ENCODE results near the gene WDR90.
A peak's percentile ranks its signal among the peaks of the same experiment; 100 is the strongest.

Gene WDR90

GRCh38 chr16:707062-707538 lies 57.9 kb downstream of the WDR90 start:
- H3K36me3 ChIP-seq (ENCODE audit: control insufficient read depth, insufficient read depth, low read length) = no peaks in the 10 kb centered on the region
- WGBS (ENCODE audit: extremely low coverage, insufficient coverage, low lambda C conversion rate) = no CpG with 5 or more reads among the region's 14 CpGs
- no peaks in the 10 kb centered on the region for H3K4me1 ChIP-seq (ENCODE audit: control insufficient read depth, low read depth, low read length)
- no peak overlapping the region for H2BK5ac ChIP-seq (ENCODE audit: low read length)
- no peak overlapping the region for H3K23ac ChIP-seq (ENCODE audit: low read length)
- DNase-seq = no peak
- H3K18ac ChIP-seq (ENCODE audit: low read length) = no peak overlapping the region
- no peak overlapping the region for H2BK120ac ChIP-seq (ENCODE audit: low read depth, low read length)
- no peak overlapping the region for H3K56ac ChIP-seq (ENCODE audit: low read length)
- no peak overlapping the region for H4K8ac ChIP-seq (ENCODE audit: low read depth, low read length)
- H2BK15ac ChIP-seq (replicated peaks; ENCODE audit: low read depth) = no peak overlapping the region
- no peak overlapping the region for H4K5ac ChIP-seq (ENCODE audit: low read length)
- H3K79me2 ChIP-seq (ENCODE audit: control insufficient read depth, insufficient read depth, low read length) = no peaks in the 10 kb centered on the region
- peaks cover 27% of the 10 kb centered on the region for H3K27me3 ChIP-seq (ENCODE audit: insufficient read depth, low read length, poor library complexity)
- no peak overlapping the region for H3K27ac ChIP-seq (ENCODE audit: low read depth, low read length)
- no peak overlapping the region for H3K9ac ChIP-seq (ENCODE audit: low read length)
- no peak overlapping the region for H3K4me2 ChIP-seq (ENCODE audit: low read length)
- no peak overlapping the region for H3K4ac ChIP-seq (ENCODE audit: low read depth, low read length)
- no peak overlapping the region for H2AK5ac ChIP-seq (ENCODE audit: low read length)
- H3K79me1 ChIP-seq (ENCODE audit: low read length) = no peaks in the 10 kb centered on the region
- H3K4me3 ChIP-seq (ENCODE audit: low read length) = no peak overlapping the region

DNA sequence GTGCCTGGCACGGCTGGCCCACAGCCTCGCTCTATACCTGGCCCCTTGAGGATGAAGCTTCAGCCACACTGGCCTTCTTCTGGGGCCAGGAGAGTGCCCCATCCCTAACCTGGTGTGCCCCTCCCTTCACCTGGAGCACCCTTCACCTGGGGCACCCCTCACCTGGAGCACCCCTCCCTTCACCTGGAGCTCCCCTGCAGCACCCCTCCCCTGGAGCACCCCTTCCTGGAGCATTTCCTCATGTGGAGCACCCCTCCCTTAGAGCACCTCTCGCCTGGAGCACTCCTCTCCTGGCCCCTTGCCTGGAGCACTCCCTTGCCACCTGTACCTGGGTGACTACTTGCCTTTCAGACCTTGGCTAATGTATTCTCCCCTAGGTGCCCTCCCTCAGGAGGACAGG lies 58.9 kb downstream of the WDR90 start:
- no peak overlapping the region for H3K18ac ChIP-seq (ENCODE audit: low read length)
- no peak overlapping the region for H2BK5ac ChIP-seq (ENCODE audit: low read length)
- no peaks in the 10 kb centered on the region for H3K79me1 ChIP-seq (ENCODE audit: low read length)
- H4K5ac ChIP-seq (ENCODE audit: low read length) = no peak overlapping the region
- H3K27me3 ChIP-seq (ENCODE audit: insufficient read depth, low read length, poor library complexity) = peaks cover 23% of the 10 kb centered on the region
- no peaks in the 10 kb centered on the region for H3K4me1 ChIP-seq (ENCODE audit: control insufficient read depth, low read depth, low read length)
- H3K79me2 ChIP-seq (ENCODE audit: control insufficient read depth, insufficient read depth, low read length) = no peaks in the 10 kb centered on the region
- H4K8ac ChIP-seq (ENCODE audit: low read depth, low read length) = no peak overlapping the region
- H3K23ac ChIP-seq (ENCODE audit: low read length) = no peak overlapping the region
- H3K4me2 ChIP-seq (ENCODE audit: low read length) = no peak overlapping the region
- H2AK5ac ChIP-seq (ENCODE audit: low read length) = no peak overlapping the region
- no peak overlapping the region for H3K27ac ChIP-seq (ENCODE audit: low read depth, low read length)
- no peak overlapping the region for H3K4ac ChIP-seq (ENCODE audit: low read depth, low read length)
- WGBS (ENCODE audit: extremely low coverage, insufficient coverage, low lambda C conversion rate) = no CpG with 5 or more reads among the region's 3 CpGs
- H3K9ac ChIP-seq (ENCODE audit: low read length) = no peak overlapping the region
- no peak overlapping the region for H2BK120ac ChIP-seq (ENCODE audit: low read depth, low read length)
- H2BK15ac ChIP-seq (replicated peaks; ENCODE audit: low read depth) = no peak overlapping the region
- H3K56ac ChIP-seq (ENCODE audit: low read length) = no peak overlapping the region
- DNase-seq = no peak
- no peaks in the 10 kb centered on the region for H3K36me3 ChIP-seq (ENCODE audit: control insufficient read depth, insufficient read depth, low read length)
- H3K4me3 ChIP-seq (ENCODE audit: low read length) = no peak overlapping the region

GRCh38 chr16:708959-709358 lies 59.8 kb downstream of the WDR90 start:
- H3K79me1 ChIP-seq (ENCODE audit: low read length) = no peaks in the 10 kb centered on the region
- DNase-seq = no peak
- no peak overlapping the region for H4K8ac ChIP-seq (ENCODE audit: low read depth, low read length)
- no peak overlapping the region for H3K23ac ChIP-seq (ENCODE audit: low read length)
- H3K4me2 ChIP-seq (ENCODE audit: low read length) = no peak overlapping the region
- H3K27me3 ChIP-seq (ENCODE audit: insufficient read depth, low read length, poor library complexity) = peaks cover 21% of the 10 kb centered on the region
- H3K4ac ChIP-seq (ENCODE audit: low read depth, low read length) = no peak overlapping the region
- H2BK15ac ChIP-seq (replicated peaks; ENCODE audit: low read depth) = no peak overlapping the region
- H2AK5ac ChIP-seq (ENCODE audit: low read length) = no peak overlapping the region
- no peaks in the 10 kb centered on the region for H3K4me1 ChIP-seq (ENCODE audit: control insufficient read depth, low read depth, low read length)
- H3K79me2 ChIP-seq (ENCODE audit: control insufficient read depth, insufficient read depth, low read length) = no peaks in the 10 kb centered on the region
- WGBS (ENCODE audit: extremely low coverage, insufficient coverage, low lambda C conversion rate) = no CpG with 5 or more reads among the region's 4 CpGs
- H3K18ac ChIP-seq (ENCODE audit: low read length) = no peak overlapping the region
- H3K36me3 ChIP-seq (ENCODE audit: control insufficient read depth, insufficient read depth, low read length) = no peaks in the 10 kb centered on the region
- H2BK5ac ChIP-seq (ENCODE audit: low read length) = no peak overlapping the region
- no peak overlapping the region for H2BK120ac ChIP-seq (ENCODE audit: low read depth, low read length)
- H4K5ac ChIP-seq (ENCODE audit: low read length) = no peak overlapping the region
- H3K4me3 ChIP-seq (ENCODE audit: low read length) = no peak overlapping the region
- H3K27ac ChIP-seq (ENCODE audit: low read depth, low read length) = no peak overlapping the region
- no peak overlapping the region for H3K56ac ChIP-seq (ENCODE audit: low read length)
- H3K9ac ChIP-seq (ENCODE audit: low read length) = no peak overlapping the region

GRCh38 chr16:709566-710499 lies 60.7 kb downstream of the WDR90 start:
- no peak overlapping the region for H4K8ac ChIP-seq (ENCODE audit: low read depth, low read length)
- no peak overlapping the region for H2AK5ac ChIP-seq (ENCODE audit: low read length)
- H3K27ac ChIP-seq (ENCODE audit: low read depth, low read length) = no peak overlapping the region
- no peaks in the 10 kb centered on the region for H3K36me3 ChIP-seq (ENCODE audit: control insufficient read depth, insufficient read depth, low read length)
- no peak overlapping the region for H3K18ac ChIP-seq (ENCODE audit: low read length)
- no CpG with 5 or more reads among the region's 30 CpGs for WGBS (ENCODE audit: extremely low coverage, insufficient coverage, low lambda C conversion rate)
- H3K23ac ChIP-seq (ENCODE audit: low read length) = no peak overlapping the region
- no peak overlapping the region for H2BK5ac ChIP-seq (ENCODE audit: low read length)
- H2BK15ac ChIP-seq (replicated peaks; ENCODE audit: low read depth) = no peak overlapping the region
- no peak overlapping the region for H3K4me3 ChIP-seq (ENCODE audit: low read length)
- peak; percentile 89 for DNase-seq
- no peak overlapping the region for H3K4ac ChIP-seq (ENCODE audit: low read depth, low read length)
- H3K79me1 ChIP-seq (ENCODE audit: low read length) = no peaks in the 10 kb centered on the region
- no peak overlapping the region for H2BK120ac ChIP-seq (ENCODE audit: low read depth, low read length)
- H3K4me1 ChIP-seq (ENCODE audit: control insufficient read depth, low read depth, low read length) = no peaks in the 10 kb centered on the region
- H3K27me3 ChIP-seq (ENCODE audit: insufficient read depth, low read length, poor library complexity) = peaks cover 18% of the 10 kb centered on the region
- no peak overlapping the region for H3K56ac ChIP-seq (ENCODE audit: low read length)
- no peak overlapping the region for H3K4me2 ChIP-seq (ENCODE audit: low read length)
- no peak overlapping the region for H3K9ac ChIP-seq (ENCODE audit: low read length)
- H4K5ac ChIP-seq (ENCODE audit: low read length) = no peak overlapping the region
- H3K79me2 ChIP-seq (ENCODE audit: control insufficient read depth, insufficient read depth, low read length) = no peaks in the 10 kb centered on the region

- H3K4ac ChIP-seq (ENCODE audit: low read depth, low read length) = no peak overlapping the region
- no peak overlapping the region for H2BK120ac ChIP-seq (ENCODE audit: low read depth, low read length)
- no peaks in the 10 kb centered on the region for H3K79me2 ChIP-seq (ENCODE audit: control insufficient read depth, insufficient read depth, low read length)
- WGBS (ENCODE audit: extremely low coverage, insufficient coverage, low lambda C conversion rate) = no CpG with 5 or more reads among the region's 21 CpGs
- H3K23ac ChIP-seq (ENCODE audit: low read length) = no peak overlapping the region
- no peak overlapping the region for H3K4me3 ChIP-seq (ENCODE audit: low read length)
- H3K27me3 ChIP-seq (ENCODE audit: insufficient read depth, low read length, poor library complexity) = peaks cover 16% of the 10 kb centered on the region
- H3K18ac ChIP-seq (ENCODE audit: low read length) = no peak overlapping the region
- H3K79me1 ChIP-seq (ENCODE audit: low read length) = no peaks in the 10 kb centered on the region
- H3K56ac ChIP-seq (ENCODE audit: low read length) = no peak overlapping the region
- no peak overlapping the region for H3K4me2 ChIP-seq (ENCODE audit: low read length)
- H3K36me3 ChIP-seq (ENCODE audit: control insufficient read depth, insufficient read depth, low read length) = no peaks in the 10 kb centered on the region
- H3K27ac ChIP-seq (ENCODE audit: low read depth, low read length) = no peak overlapping the region
- no peak overlapping the region for H2BK5ac ChIP-seq (ENCODE audit: low read length)
- H3K9ac ChIP-seq (ENCODE audit: low read length) = no peak overlapping the region
- H4K5ac ChIP-seq (ENCODE audit: low read length) = no peak overlapping the region
- H2AK5ac ChIP-seq (ENCODE audit: low read length) = no peak overlapping the region
- H2BK15ac ChIP-seq (replicated peaks; ENCODE audit: low read depth) = no peak overlapping the region
- H4K8ac ChIP-seq (ENCODE audit: low read depth, low read length) = no peak overlapping the region
- H3K4me1 ChIP-seq (ENCODE audit: control insufficient read depth, low read depth, low read length) = no peaks in the 10 kb centered on the region
- no peak for DNase-seq
These were observed 61.4 kb downstream of the WDR90 start for GRCh38 chr16:710500-711075.

Data from mesendoderm (in vitro differentiated cells).